ENCODE results near the gene TRIM69.
"Not testable (repeated sequence)": the region's sequence is repeated elsewhere in the genome, so short reads cannot be mapped to it uniquely, and the experiment has no call there.

The TRIM69 gene
- total RNA-seq: 66.6 to 122 (median 72.2) reads per million in 3 experiments

- no peak for DNase-seq
Measured at GRCh38 chr15:44736181-44736765, at the start of gene TRIM69. TRIM69 (plus strand) TSS chr15:44736528; CDS start chr15:44736705, 177 bp downstream.

DNA sequence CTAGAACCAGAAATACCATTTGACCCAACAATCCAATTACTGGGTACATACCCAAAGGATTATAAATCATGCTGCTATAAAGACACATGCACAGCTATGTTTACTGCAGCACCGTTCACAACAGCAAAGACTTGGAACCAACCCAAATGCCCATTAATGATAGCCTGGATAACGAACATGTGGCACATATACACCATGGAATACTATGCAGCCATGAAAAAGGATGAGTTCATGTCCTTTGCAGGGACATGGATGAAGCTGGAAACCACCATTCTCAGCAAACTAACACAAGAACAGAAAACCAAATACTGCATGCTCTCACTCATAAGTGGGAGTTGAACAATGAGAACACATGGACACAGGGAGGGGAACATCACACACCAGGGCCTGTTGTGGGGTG is 47.0 kb upstream of the TRIM69 start:
- not testable (repeated sequence) for DNase-seq

- peak; percentile 18 for DNase-seq
Measured at GRCh38 chr15:44690245-44690644, 46.1 kb upstream of the TRIM69 start.

DNA sequence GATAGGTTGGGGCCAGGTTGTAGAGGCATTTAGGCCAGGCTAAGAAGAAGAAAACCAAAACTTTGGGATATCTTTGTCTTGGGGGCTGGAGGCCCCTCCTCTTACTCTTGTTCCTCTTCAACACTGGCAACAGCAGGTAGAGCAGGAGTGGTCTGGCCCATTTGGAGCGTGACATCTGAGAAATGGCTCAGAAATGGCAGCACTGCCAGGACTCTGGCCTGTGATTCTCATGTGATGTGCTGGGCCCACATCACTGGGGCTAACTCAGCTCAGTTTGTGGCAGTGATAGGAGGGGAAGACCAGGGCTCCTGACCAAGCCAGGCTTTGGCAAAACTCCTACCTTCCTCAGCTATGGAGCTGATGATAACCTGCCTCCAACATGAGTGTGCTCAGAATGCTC is 43.7 kb upstream of the TRIM69 start:
- DNase-seq: no peak

DNA sequence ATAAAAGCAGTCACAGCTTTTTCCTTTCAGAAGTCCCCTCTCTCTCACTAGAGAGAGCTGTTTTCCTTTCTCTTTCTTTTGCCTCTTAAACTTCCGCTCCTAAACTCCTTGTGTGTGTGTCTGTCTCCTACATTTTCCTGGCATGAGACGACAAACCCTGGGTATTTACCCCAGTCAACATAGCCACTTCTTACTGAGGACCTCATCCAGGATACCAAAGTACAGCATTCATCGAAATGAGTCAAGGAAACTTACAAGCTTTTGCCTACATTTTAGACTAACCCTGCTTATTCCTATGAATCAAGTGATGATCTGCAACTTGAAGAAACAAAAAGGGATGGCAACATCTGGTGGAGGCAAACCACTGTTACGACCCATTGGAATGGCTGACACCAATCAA is 41.9 kb upstream of the TRIM69 start:
- DNase-seq: no peak

- DNase-seq: no peak
Measured at GRCh38 chr15:44695294-44695693, 41.0 kb upstream of the TRIM69 start.

DNA sequence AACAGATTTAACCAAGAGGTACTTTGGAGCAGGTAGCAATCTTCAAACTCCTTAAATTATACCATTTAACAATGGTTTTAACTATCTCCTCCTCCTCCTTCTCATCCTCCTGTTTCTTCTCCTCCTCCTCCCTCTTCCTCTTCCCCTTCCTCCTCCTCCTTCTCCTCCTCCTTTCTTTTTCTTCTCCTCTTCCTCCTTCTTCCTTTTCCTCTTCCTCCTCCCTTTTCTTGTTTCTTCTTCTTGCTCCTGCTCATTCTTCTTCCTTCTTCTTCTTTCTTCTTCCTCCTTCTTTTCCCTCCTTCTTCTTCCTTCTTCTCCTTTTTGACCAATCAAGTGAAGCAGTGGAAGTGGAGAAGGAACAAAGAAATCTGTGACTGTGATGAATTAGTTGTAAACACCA is 39.3 kb upstream of the TRIM69 start:
- no peak for DNase-seq

DNA sequence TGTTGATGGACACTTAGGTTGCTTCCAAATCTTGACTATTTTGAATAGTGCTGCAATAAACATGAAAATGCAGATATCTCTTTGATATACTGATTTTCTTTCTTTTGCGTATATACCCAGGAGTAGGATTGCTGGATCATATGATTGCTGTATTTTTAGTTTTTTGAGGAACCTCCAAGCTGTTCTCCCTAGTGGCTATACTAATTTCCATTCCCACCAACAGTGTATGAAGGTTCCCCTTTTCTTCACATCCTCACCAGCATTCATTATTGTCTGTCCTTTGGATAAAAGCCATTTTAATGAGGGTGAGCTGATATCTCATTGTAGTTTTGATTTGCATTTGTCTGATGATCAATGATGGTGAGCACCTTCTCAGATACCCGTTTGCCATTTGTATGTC is 37.7 kb upstream of the TRIM69 start:
- DNase-seq: no peak

GRCh38 chr15:44700676-44701075 is 35.7 kb upstream of the TRIM69 start:
- DNase-seq: not testable (repeated sequence)

DNA sequence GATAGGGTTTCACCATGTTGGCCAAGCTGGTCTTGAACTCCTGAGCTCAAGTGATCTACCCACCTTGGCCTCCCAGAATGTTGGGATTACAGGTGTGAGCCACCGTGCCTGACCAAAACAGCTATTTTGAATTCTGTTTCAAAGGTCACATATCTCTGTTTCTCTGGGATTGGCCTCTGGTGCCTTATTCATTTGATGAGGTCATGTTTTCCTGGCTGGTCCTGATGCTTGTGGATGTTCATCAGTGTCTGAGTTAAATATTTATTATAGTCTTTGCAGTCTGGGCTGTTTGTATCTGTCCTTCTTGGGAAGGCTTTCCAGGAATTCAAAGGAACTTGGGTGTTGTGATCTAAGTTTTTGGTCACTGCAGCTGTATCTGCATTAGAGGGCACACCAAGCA is 30.3 kb upstream of the TRIM69 start:
- DNase-seq: no peak

DNA sequence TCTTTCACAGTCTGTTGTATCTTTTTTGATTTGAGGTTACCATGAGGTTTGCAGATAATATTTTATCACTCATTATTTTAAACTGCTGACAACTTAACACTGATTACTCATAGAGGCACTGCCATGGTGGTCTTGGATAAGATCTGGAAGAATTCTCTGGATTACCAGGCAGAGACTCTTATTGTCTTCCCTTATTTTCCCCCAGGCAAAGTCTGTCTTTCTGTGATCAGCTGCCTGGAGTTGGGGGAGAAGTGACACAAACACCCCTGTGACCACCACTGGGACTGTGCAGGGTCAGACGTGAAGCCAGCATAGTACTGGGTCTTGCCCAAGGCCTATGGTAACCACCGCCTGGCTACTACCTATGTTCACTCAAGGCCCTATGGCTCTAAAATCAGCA is 29.9 kb upstream of the TRIM69 start:
- no peak for DNase-seq

GRCh38 chr15:44706946-44707636 is 29.2 kb upstream of the TRIM69 start:
- DNase-seq: no peak

GRCh38 chr15:44710236-44711095 is 25.9 kb upstream of the TRIM69 start:
- peak; percentile 40 for DNase-seq

DNA sequence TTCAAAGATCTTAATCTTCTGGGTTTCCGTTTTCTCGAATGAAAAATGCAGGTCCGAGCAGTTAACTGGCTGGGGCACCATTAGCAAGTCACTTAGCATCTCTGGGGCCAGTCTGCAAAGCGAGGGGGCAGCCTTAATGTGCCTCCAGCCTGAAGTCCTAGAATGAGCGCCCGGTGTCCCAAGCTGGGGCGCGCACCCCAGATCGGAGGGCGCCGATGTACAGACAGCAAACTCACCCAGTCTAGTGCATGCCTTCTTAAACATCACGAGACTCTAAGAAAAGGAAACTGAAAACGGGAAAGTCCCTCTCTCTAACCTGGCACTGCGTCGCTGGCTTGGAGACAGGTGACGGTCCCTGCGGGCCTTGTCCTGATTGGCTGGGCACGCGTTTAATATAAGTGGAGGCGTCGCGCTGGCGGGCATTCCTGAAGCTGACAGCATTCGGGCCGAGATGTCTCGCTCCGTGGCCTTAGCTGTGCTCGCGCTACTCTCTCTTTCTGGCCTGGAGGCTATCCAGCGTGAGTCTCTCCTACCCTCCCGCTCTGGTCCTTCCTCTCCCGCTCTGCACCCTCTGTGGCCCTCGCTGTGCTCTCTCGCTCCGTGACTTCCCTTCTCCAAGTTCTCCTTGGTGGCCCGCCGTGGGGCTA is 25.1 kb upstream of the TRIM69 start, which contains the start of the genes B2M and PATL2:
TSS of gene B2M (plus strand) at position 422 of the 647 bp plus-strand sequence. CDS start at position 452, 30 bp downstream.
TSS of gene PATL2 (minus strand) at position 228 of the 647 bp plus-strand sequence. CDS start 34,833 bp downstream, outside the sequence.
- peak; percentile 97 for DNase-seq

DNA sequence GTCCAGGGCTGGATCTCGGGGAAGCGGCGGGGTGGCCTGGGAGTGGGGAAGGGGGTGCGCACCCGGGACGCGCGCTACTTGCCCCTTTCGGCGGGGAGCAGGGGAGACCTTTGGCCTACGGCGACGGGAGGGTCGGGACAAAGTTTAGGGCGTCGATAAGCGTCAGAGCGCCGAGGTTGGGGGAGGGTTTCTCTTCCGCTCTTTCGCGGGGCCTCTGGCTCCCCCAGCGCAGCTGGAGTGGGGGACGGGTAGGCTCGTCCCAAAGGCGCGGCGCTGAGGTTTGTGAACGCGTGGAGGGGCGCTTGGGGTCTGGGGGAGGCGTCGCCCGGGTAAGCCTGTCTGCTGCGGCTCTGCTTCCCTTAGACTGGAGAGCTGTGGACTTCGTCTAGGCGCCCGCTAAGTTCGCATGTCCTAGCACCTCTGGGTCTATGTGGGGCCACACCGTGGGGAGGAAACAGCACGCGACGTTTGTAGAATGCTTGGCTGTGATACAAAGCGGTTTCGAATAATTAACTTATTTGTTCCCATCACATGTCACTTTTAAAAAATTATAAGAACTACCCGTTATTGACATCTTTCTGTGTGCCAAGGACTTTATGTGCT is 24.5 kb upstream of the TRIM69 start:
- DNase-seq: peak; percentile 61

DNA sequence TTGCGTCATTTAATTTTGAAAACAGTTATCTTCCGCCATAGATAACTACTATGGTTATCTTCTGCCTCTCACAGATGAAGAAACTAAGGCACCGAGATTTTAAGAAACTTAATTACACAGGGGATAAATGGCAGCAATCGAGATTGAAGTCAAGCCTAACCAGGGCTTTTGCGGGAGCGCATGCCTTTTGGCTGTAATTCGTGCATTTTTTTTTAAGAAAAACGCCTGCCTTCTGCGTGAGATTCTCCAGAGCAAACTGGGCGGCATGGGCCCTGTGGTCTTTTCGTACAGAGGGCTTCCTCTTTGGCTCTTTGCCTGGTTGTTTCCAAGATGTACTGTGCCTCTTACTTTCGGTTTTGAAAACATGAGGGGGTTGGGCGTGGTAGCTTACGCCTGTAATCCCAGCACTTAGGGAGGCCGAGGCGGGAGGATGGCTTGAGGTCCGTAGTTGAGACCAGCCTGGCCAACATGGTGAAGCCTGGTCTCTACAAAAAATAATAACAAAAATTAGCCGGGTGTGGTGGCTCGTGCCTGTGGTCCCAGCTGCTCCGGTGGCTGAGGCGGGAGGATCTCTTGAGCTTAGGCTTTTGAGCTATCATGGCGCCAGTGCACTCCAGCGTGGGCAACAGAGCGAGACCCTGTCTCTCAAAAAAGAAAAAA is 23.9 kb upstream of the TRIM69 start:
- peak; percentile 82 for DNase-seq

DNA sequence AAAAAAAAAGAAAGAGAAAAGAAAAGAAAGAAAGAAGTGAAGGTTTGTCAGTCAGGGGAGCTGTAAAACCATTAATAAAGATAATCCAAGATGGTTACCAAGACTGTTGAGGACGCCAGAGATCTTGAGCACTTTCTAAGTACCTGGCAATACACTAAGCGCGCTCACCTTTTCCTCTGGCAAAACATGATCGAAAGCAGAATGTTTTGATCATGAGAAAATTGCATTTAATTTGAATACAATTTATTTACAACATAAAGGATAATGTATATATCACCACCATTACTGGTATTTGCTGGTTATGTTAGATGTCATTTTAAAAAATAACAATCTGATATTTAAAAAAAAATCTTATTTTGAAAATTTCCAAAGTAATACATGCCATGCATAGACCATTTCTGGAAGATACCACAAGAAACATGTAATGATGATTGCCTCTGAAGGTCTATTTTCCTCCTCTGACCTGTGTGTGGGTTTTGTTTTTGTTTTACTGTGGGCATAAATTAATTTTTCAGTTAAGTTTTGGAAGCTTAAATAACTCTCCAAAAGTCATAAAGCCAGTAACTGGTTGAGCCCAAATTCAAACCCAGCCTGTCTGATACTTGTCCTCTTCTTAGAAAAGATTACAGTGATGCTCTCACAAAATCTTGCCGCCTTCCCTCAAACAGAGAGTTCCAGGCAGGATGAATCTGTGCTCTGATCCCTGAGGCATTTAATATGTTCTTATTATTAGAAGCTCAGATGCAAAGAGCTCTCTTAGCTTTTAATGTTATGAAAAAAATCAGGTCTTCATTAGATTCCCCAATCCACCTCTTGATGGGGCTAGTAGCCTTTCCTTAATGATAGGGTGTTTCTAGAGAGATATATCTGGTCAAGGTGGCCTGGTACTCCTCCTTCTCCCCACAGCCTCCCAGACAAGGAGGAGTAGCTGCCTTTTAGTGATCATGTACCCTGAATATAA is 23.0 kb upstream of the TRIM69 start:
- no peak for DNase-seq

- no peak for DNase-seq
Measured at GRCh38 chr15:44715142-44715796, 21.1 kb upstream of the TRIM69 start.

- no peak for DNase-seq
Measured at GRCh38 chr15:44715797-44716334, 20.5 kb upstream of the TRIM69 start.
